T-cell (primary cell): Measurements from ENCODE around the gene DNAJC24. TPM values are rescaled to one million over a fixed set of nuclear protein-coding genes. Genes with fewer than 3 reads are reported as not detected.
"Not testable (repeated sequence)": the region's sequence is repeated elsewhere in the genome, so short reads cannot be mapped to it uniquely, and the experiment has no call there.

Experiments used
- ATAC-seq, 4 experiments: fragments of 200-7000 bp in 3 of 4; fragments of 150-1000 bp in 1 of 4; cut with Tn5 transposase; replicated peaks in 1 of 4; 1 replicate in 3 of 4; 2 replicates in 1 of 4; pipeline ENCODE4 v1.10.0; 2021; ENCODE audit warnings: moderate library complexity in 3 of 4, mild to moderate bottlenecking in 2 of 4, moderate number of reproducible peaks in 1 of 4
- CTCF ChIA-PET, 2 donors: fragments of 300-600 bp; sonication (Branson Sonifier 250); formaldehyde crosslinking; loops; one replicate each; lab custom pipeline; 2022; ENCODE audit warnings: antibody characterized with exemption in 2 of 2; lab: Charles Lee
- POLR2A ChIA-PET, 2 donors: fragments of 300-600 bp; sonication (Branson Sonifier 250); formaldehyde crosslinking; loops; one replicate each; lab custom pipeline; 2022; ENCODE audit warnings: antibody characterized with exemption in 2 of 2; lab: Charles Lee
- DNase-seq, 35 experiments: peaks; one replicate each; pipeline versions ENCODE4 v3.0.0 to v3.0.0-alpha.2; 2013 to 2023
- H3K27ac ChIP-seq: one replicate; pipeline ENCODE4 v1.5.1; 2013; ENCODE audit warnings: low read length
- H3K27me3 ChIP-seq, 2 experiments: replicated peaks in 1 of 2; 1 replicate in 1 of 2; 2 replicates in 1 of 2; pipeline versions ENCODE4 v1.6.1 to v1.7.0; 2013; ENCODE audit warnings: low read length in 1 of 2, mixed read lengths in 1 of 2; ENCODE audit not compliant: control insufficient read depth in 2 of 2, insufficient read depth in 2 of 2; ENCODE audit errors: extremely low read depth in 1 of 2
- H3K36me3 ChIP-seq, 2 donors: 1 replicate in 1 of 2; 2 replicates in 1 of 2; pipeline versions ENCODE4 v1.6.1 to v1.7.0; 2013; ENCODE audit warnings: low read length in 1 of 2; ENCODE audit not compliant: control insufficient read depth in 2 of 2, insufficient read depth in 1 of 2; ENCODE audit errors: extremely low read depth in 1 of 2
- H3K4me1 ChIP-seq, 2 experiments: 1 replicate in 1 of 2; 2 replicates in 1 of 2; pipeline versions ENCODE4 v1.6.1 to v1.7.0; 2013; ENCODE audit warnings: low read length in 2 of 2, mixed read lengths in 1 of 2; ENCODE audit not compliant: insufficient read depth in 2 of 2, control insufficient read depth in 1 of 2; ENCODE audit errors: extremely low read depth in 1 of 2
- H3K4me3 ChIP-seq, 2 donors: 1 replicate in 1 of 2; 2 replicates in 1 of 2; pipeline versions ENCODE4 v1.5.1 to v1.7.0; 2013; ENCODE audit warnings: mild to moderate bottlenecking in 2 of 2, low read length in 1 of 2, moderate library complexity in 1 of 2; ENCODE audit not compliant: control insufficient read depth in 1 of 2; ENCODE audit errors: extremely low read depth in 1 of 2
- H3K9me3 ChIP-seq: 2 replicates; pipeline ENCODE4 v1.7.0; 2013
- H3K27ac Mint-ChIP-seq, 2 donors: one replicate each; pipeline ENCODE4 v1.8.0; 2020 to 2021; ENCODE audit warnings: mild to moderate bottlenecking in 2 of 2, mixed read lengths in 2 of 2
- H3K27me3 Mint-ChIP-seq, 2 donors: one replicate each; pipeline ENCODE4 v1.8.0; 2021 to 2022; ENCODE audit warnings: mixed read lengths in 2 of 2
- H3K36me3 Mint-ChIP-seq: one replicate; pipeline ENCODE4 v1.8.0; 2021; ENCODE audit warnings: mixed read lengths
- H3K4me1 Mint-ChIP-seq, 3 donors: one replicate each; pipeline ENCODE4 v1.8.0; 2020 to 2022; ENCODE audit warnings: mixed read lengths in 3 of 3, mild to moderate bottlenecking in 1 of 3
- H3K4me3 Mint-ChIP-seq, 3 donors: one replicate each; pipeline ENCODE4 v1.8.0; 2020 to 2022; ENCODE audit warnings: mild to moderate bottlenecking in 3 of 3, mixed read lengths in 3 of 3, moderate library complexity in 3 of 3
- H3K9me3 Mint-ChIP-seq, 3 donors: one replicate each; pipeline ENCODE4 v1.8.0; 2020 to 2022; ENCODE audit warnings: mixed read lengths in 3 of 3
- WGBS: methylation state at CpG from one replicate; pipeline ENCODE4 v1.1.5; 2013; ENCODE audit warnings: missing lambda C conversion rate; ENCODE audit not compliant: insufficient coverage; 5-methylcytosine and 5-hydroxymethylcytosine counted together
- total RNA-seq, 35 experiments: library from RNA in 6 of 35; stranded (reverse) in 6 of 35; fragments of 120-200 nt in 1 of 35; gene quantifications; one replicate each; pipeline versions ENCODE4 v1.2.1 to v1.2.4 and lab custom pipeline; 2013 to 2026

The DNAJC24 gene, protein sequence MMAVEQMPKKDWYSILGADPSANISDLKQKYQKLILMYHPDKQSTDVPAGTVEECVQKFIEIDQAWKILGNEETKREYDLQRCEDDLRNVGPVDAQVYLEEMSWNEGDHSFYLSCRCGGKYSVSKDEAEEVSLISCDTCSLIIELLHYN
- 10 to 100 TPM; 15.0 to 23.4 (median 18.4) TPM for total RNA-seq
- total RNA-seq (2013): 29.6 TPM
- 10.0 to 48.3 (median 23.5) reads per million in 29 experiments for total RNA-seq (lab: John Stamatoyannopoulos, UW)

DNA sequence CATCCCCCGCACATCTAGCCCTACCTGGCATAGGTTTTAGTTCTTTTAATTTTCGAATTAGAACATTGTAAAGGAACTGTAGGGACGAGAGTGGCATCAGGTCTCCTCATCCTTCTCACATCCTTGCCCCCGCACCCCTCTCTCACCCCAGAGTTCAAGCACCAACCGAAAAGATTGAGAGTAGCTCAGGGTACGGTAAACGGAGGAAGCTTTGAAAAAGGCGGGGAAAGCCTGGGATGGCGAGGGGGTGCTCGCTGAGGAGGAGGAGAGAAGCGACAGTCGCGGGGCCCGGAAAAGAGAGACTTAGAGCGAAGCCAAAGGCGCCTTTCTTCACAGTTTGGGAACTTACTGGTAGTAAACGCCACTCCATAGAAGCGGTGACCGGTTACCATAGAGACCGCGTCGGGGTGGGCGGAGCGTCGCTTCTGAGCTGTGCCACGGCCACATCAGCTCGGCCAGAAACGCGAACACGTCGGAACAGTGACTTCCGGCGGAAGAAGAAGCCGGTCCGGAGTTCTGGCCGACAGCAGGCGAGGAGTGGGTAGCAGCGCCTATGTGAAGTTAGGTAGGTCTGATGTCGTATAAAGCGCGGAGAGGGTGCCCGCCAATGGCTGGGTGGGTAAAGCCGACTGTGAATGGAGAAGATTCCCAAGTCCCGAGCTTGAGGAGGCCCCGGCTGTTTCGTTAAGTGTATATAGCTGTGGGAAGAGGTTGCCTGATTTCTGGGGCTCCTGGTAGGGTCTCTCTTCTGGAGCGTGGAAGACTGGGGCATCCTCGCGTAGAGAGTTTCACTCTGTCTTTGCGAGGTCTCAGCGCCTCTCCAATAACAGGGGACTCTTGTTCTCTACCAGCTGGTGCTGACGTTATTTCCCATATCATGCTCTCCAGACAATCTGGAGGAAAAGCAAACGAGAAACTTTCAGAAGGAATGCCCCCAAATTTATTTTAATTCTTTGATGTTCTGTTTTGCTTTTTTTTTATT is at the start of gene DNAJC24, which contains the start of gene DCDC1:
Gene DNAJC24, plus strand, starts transcription at position 513 of the 982 bp plus-strand sequence. CDS start 889 bp downstream, outside the sequence.
Gene DCDC1, minus strand, starts transcription at position 392 of the 982 bp plus-strand sequence. CDS start 41,459 bp downstream, outside the sequence.
- CTCF ChIA-PET: interaction anchor here (0.7 to 2.1 kb wide), 8 partner anchors 8 to 1041 kb away, joined by 3 to 8 read pairs (median 4); no protein-coding TSS in a partner anchor
- Mint-ChIP-seq H3K36me3 (peaks cover 7% of the 10 kb centered on the region), H3K4me3 (peak within 1 kb of the TSS; percentile 88 to 99 (median 95)), H3K27me3 (peaks cover 0 to under 1% of the 10 kb centered on the region in 2 donors), H3K4me1 (peaks cover 50 to 69% (median 61%) of the 10 kb centered on the region in 3 donors), H3K9me3 (no peaks in the 10 kb centered on the region), H3K27ac (peak within 1 kb of the TSS; percentile 90 to 95)
- Histone ChIP-seq H3K9me3 (no peaks in the 10 kb centered on the region), H3K4me3 (peak within 1 kb of the TSS; percentile 86 to 97), H3K27me3 (no peaks in the 10 kb centered on the region), H3K27ac (peak within 1 kb of the TSS; percentile 64), H3K4me1 (peaks cover 12 to 17% of the 10 kb centered on the region in 2 experiments), H3K36me3 (no peaks in the 10 kb centered on the region)
- under 1% methylated on average over 41 of the region's 53 CpGs for WGBS
- POLR2A ChIA-PET: interaction anchor here (0.5 to 1.2 kb wide), 2 partner anchors 9 to 222 kb away, joined by 3 to 6 read pairs; no protein-coding TSS in a partner anchor
- ATAC-seq (peak; percentile 96 to 98 (median 96)), DNase-seq (peak; percentile 80 to 97 (median 89))

- H3K4me1 ChIP-seq, H3K27me3 ChIP-seq, H3K36me3 Mint-ChIP-seq, H3K36me3 ChIP-seq, H3K9me3 Mint-ChIP-seq, H3K4me1 Mint-ChIP-seq, H3K27me3 Mint-ChIP-seq, H3K27ac Mint-ChIP-seq, H3K27ac ChIP-seq, DNase-seq, H3K4me3 Mint-ChIP-seq, CTCF ChIA-PET, H3K4me3 ChIP-seq, ATAC-seq, H3K9me3 ChIP-seq: not testable (repeated sequence)
- 100% methylated on average over 5 of the region's 15 CpGs for WGBS
- POLR2A ChIA-PET: interaction anchor here in 1 of 2 donors (0.5 kb wide), 1 partner anchor 341 kb away, joined by 3 read pairs; no protein-coding TSS in a partner anchor
Measured at GRCh38 chr11:31321494-31321893, 48.2 kb upstream of the DNAJC24 start.

DNA sequence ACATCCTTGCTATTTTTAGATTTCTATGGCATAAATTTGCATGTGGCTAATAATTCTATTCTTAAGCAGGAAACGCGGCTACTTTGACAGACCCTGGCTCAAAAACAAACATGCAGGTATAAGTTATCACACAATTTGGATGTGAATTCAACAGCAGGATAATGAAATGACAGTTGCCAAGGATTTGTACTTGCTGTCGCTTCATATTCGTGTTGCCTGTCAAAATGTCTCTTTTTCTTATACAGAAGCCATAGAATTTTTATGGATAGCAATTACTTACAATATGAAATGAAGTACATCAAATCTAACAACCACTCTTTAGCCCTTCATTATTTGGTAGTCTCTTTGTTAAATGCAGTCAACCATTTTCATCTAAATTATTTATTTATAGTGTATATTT is 46.5 kb upstream of the DNAJC24 start:
- H3K27ac Mint-ChIP-seq: no peak overlapping the region
- no peaks in the 10 kb centered on the region for H3K36me3 ChIP-seq
- no CpG with 5 or more reads among the region's 4 CpGs for WGBS
- H3K4me3 Mint-ChIP-seq: no peak overlapping the region
- H3K36me3 Mint-ChIP-seq: no peaks in the 10 kb centered on the region
- H3K9me3 Mint-ChIP-seq: no peaks in the 10 kb centered on the region
- H3K27ac ChIP-seq: no peak overlapping the region
- H3K4me3 ChIP-seq: no peak overlapping the region
- H3K9me3 ChIP-seq: no peaks in the 10 kb centered on the region
- peaks cover 3 to 10% (median 6%) of the 10 kb centered on the region in 3 donors for H3K4me1 Mint-ChIP-seq
- peaks cover 0 to 5% of the 10 kb centered on the region in 2 donors for H3K27me3 Mint-ChIP-seq
- H3K4me1 ChIP-seq: no peaks in the 10 kb centered on the region
- CTCF ChIA-PET: no interaction called here
- no peak for DNase-seq
- no peak for ATAC-seq
- POLR2A ChIA-PET: no interaction called here
- no peaks in the 10 kb centered on the region for H3K27me3 ChIP-seq

GRCh38 chr11:31325160-31325559 is 44.5 kb upstream of the DNAJC24 start:
- Histone ChIP-seq H3K9me3 (no peaks in the 10 kb centered on the region), H3K4me3 (no peak overlapping the region), H3K27me3 (no peaks in the 10 kb centered on the region), H3K4me1 (no peaks in the 10 kb centered on the region), H3K36me3 (no peaks in the 10 kb centered on the region), H3K27ac (no peak overlapping the region)
- Mint-ChIP-seq H3K27me3 (peaks cover 0 to 5% of the 10 kb centered on the region in 2 donors), H3K9me3 (no peaks in the 10 kb centered on the region), H3K4me1 (peaks cover 3 to 10% (median 6%) of the 10 kb centered on the region in 3 donors), H3K27ac (no peak overlapping the region), H3K4me3 (no peak overlapping the region), H3K36me3 (no peaks in the 10 kb centered on the region)
- ATAC-seq (no peak), DNase-seq (no peak)
- ChIA-PET POLR2A (no interaction called here), CTCF (no interaction called here)

GRCh38 chr11:31326470-31327148 is 43.1 kb upstream of the DNAJC24 start:
- H3K27ac ChIP-seq: no peak overlapping the region
- DNase-seq (peak in 1 of 35 experiments; percentile 5), ATAC-seq (no peak)
- H3K4me3 ChIP-seq: no peak overlapping the region
- Mint-ChIP-seq H3K27ac (no peak overlapping the region), H3K36me3 (no peaks in the 10 kb centered on the region), H3K9me3 (no peaks in the 10 kb centered on the region), H3K27me3 (peaks cover 0 to 3% of the 10 kb centered on the region in 2 donors), H3K4me1 (peaks cover 3 to 10% (median 6%) of the 10 kb centered on the region in 3 donors), H3K4me3 (peak overlapping the region in 2 of 3 donors; percentile 15 to 51)
- H3K9me3 ChIP-seq: no peaks in the 10 kb centered on the region
- ChIA-PET POLR2A (interaction anchor here in 1 of 2 donors (1.0 kb wide), 1 partner anchor 11 kb away, joined by 5 read pairs; no protein-coding TSS in a partner anchor), CTCF (interaction anchor here in 1 of 2 donors (0.5 kb wide), 1 partner anchor 658 kb away, joined by 3 read pairs; no protein-coding TSS in a partner anchor)
- WGBS: no CpG with 5 or more reads among the region's 2 CpGs
- no peaks in the 10 kb centered on the region for H3K27me3 ChIP-seq
- H3K36me3 ChIP-seq: no peaks in the 10 kb centered on the region
- no peaks in the 10 kb centered on the region for H3K4me1 ChIP-seq
